Activated effector memory CD4-positive, alpha-beta T cell treated with anti-CD3 and anti-CD28 coated beads, Interleukin-2, amount 50 U/mL, for 16 hours (primary cell): Measurements from ENCODE around the gene MSI1.
A peak's percentile ranks its signal among the peaks of the same experiment; 100 is the strongest.
"Not testable (repeated sequence)": the region's sequence is repeated elsewhere in the genome, so short reads cannot be mapped to it uniquely, and the experiment has no call there.

Experiments used
- DNase-seq: peaks from one replicate; pipeline ENCODE4 v3.0.0-alpha.2; 2020

MSI1 gene

GRCh38 chr12:120353556-120354317 lies 15.2 kb downstream of the MSI1 start:
- DNase-seq, result no peak

GRCh38 chr12:120353136-120353535 lies 15.8 kb downstream of the MSI1 start:
- no peak for DNase-seq

GRCh38 chr12:120352117-120352516 lies 16.8 kb downstream of the MSI1 start:
- no peak for DNase-seq

GRCh38 chr12:120350576-120351350 lies 18.2 kb downstream of the MSI1 start:
- no peak for DNase-seq

GRCh38 chr12:120347766-120348165 lies 21.2 kb downstream of the MSI1 start:
- DNase-seq, result no peak

GRCh38 chr12:120346681-120347080 lies 22.3 kb downstream of the MSI1 start:
- no peak for DNase-seq

- DNase-seq, result no peak
These were observed 22.9 kb downstream of the MSI1 start for GRCh38 chr12:120346031-120346430.

- no peak for DNase-seq
These were observed 25.3 kb downstream of the MSI1 start for GRCh38 chr12:120343692-120344091.

- no peak for DNase-seq
These were observed 25.9 kb downstream of the MSI1 start for GRCh38 chr12:120343039-120343537.

- DNase-seq, result no peak
These were observed 26.6 kb downstream of the MSI1 start for GRCh38 chr12:120342175-120343038.

- DNase-seq, result no peak
These were observed 29.7 kb downstream of the MSI1 start for GRCh38 chr12:120339256-120339655.

- no peak for DNase-seq
These were observed 31.2 kb downstream of the MSI1 start for GRCh38 chr12:120337730-120338129.

GRCh38 chr12:120336392-120336791 lies 32.6 kb downstream of the MSI1 start:
- DNase-seq, result not testable (repeated sequence)

GRCh38 chr12:120335447-120335846 lies 33.5 kb downstream of the MSI1 start:
- DNase-seq, result peak; percentile 71

GRCh38 chr12:120332523-120332922 lies 36.4 kb downstream of the MSI1 start:
- DNase-seq, result no peak

- DNase-seq, result no peak
These were observed 36.9 kb downstream of the MSI1 start for GRCh38 chr12:120332041-120332440.

- DNase-seq, result no peak
These were observed 37.6 kb downstream of the MSI1 start for GRCh38 chr12:120331390-120331789.

GRCh38 chr12:120328228-120328627 lies 40.7 kb downstream of the MSI1 start:
- no peak for DNase-seq

- no peak for DNase-seq
These were observed 41.4 kb downstream of the MSI1 start, which contains the start of gene PLA2G1B for GRCh38 chr12:120327593-120327992. Gene PLA2G1B, minus strand, starts transcription at chr12:120327779. Its CDS starts 26 bp downstream, at chr12:120327753.

GRCh38 chr12:120324841-120325417 lies 44.0 kb downstream of the MSI1 start:
- no peak for DNase-seq

- no peak for DNase-seq
These were observed 45.2 kb downstream of the MSI1 start for GRCh38 chr12:120323772-120324171.

GRCh38 chr12:120321382-120322202 lies 47.4 kb downstream of the MSI1 start:
- DNase-seq, result no peak
